ENCODE measurements around the gene MRFAP1. TPM values are rescaled to one million over a fixed set of nuclear protein-coding genes. Genes with fewer than 3 reads are reported as not detected.

The MRFAP1 gene
- total RNA-seq, result 129 and 167 TPM in 2 replicates

DNA sequence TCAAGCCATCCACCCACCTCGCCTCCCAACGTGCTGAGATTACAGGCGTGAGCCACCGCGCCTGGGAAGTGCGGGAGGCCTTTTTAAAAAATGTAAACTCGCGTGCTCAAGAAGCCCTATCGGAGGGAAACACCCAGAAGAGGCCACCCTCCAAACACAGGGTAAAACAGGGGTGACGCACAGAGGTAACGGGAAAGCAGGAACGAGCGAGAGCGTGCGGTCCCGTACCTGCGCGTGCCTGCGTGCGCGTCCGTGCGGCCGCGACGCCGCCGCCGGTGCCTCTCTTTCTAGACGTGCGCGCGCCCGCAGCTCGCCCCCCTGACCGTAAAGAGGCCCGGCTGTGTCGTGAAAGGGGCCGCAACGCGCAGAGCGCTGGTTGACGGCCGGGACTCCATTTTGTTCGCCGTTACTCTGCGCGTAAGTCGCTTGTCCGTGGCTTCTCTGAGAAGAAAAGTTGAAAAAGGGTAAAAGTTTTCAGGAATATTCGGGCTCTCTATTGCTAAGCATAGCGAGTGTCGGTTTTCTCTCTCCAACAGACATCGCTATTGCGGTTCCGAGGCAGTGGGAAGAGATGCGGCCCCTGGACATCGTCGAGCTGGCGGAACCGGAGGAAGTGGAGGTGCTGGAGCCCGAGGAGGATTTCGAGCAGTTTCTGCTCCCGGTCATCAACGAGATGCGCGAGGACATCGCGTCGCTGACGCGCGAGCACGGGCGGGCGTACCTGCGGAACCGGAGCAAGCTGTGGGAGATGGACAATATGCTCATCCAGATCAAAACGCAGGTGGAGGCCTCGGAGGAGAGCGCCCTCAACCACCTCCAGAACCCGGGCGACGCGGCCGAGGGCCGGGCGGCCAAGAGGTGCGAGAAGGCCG, at the start of gene MRFAP1:
MRFAP1 (plus strand) TSS at position 394 of the 872 bp plus-strand sequence; CDS start at position 572, 178 bp downstream.

Other genes starting within 250 kb of the MRFAP1 start
- gene PPP2R2C, start 168.1 kb upstream of the MRFAP1 start, total RNA-seq, result 0.16 and 0.34 TPM in 2 replicates
- 15.9 and 20.6 TPM in 2 replicates for gene MAN2B2, start 65.5 kb upstream of the MRFAP1 start, total RNA-seq
- gene S100P, start 53.2 kb downstream of the MRFAP1 start, total RNA-seq, result 0.32 and 1.4 TPM in 2 replicates
- gene MRFAP1L1, start 69.2 kb downstream of the MRFAP1 start, total RNA-seq, result 60.7 and 68.1 TPM in 2 replicates
- 15.6 TPM in 2 replicates for gene BLOC1S4, start 75.5 kb downstream of the MRFAP1 start, total RNA-seq
- 11.8 and 13.7 TPM in 2 replicates for gene KIAA0232, start 142.0 kb downstream of the MRFAP1 start, total RNA-seq